ENCODE results near the gene SBNO1. TPM values are rescaled to one million over a fixed set of nuclear protein-coding genes. Genes with fewer than 3 reads are reported as not detected.

SBNO1 gene
- total RNA-seq, 4 donors from 2014 or later, result 13.9 to 25.8 (median 17.8) TPM

DNA sequence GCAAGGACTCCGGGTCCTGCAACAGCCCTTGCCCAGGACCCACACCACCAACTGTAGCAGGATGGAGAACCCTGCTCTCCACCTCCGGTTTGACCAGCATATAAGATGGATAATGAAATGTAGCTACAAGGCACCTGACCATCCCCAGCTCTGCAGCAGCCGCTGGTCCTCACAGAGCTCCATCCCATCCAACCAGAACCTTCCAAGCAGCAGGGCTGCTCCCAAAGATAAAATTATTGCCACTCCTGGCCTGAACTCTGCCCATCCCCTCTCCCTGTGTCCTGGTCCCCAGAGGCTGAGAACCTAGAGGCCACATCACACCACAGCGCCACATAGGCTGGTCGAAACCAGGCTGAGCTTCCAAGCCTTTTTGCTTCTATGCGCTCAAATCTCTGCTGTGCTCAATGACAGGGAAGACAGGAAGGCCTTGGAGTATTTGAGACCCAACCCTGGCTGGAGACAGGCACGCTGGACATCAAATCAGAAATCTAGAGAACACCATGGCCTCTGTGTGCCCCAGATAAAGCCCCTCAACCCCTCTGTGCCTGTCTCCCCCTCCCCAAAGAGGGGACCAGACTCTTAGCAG is 97.2 kb downstream of the SBNO1 start:
- 74 to 89% methylated on average over 4 to 7 of the region's 7 CpGs for WGBS, 2 donors
- Histone ChIP-seq H3K4me3 (no peak overlapping the region), H3K36me3 (peaks cover 0 to 50% (median 0%) of the 10 kb centered on the region in 3 donors), H3K4me1 (peaks cover 0 to 40% (median 30%) of the 10 kb centered on the region in 4 donors), H3K9me3 (no peaks in the 10 kb centered on the region), H3K27ac (peak overlapping the region in 3 of 4 donors; percentile 82 to 97 (median 88)), H3K27me3 (no peaks in the 10 kb centered on the region)
- DNase-seq (ENCODE audit: low spot score in 2 of 2), result no peak
- no peak for TF ChIP-seq POLR2A (IDR thresholded peaks at IDR 0.05)

DNA sequence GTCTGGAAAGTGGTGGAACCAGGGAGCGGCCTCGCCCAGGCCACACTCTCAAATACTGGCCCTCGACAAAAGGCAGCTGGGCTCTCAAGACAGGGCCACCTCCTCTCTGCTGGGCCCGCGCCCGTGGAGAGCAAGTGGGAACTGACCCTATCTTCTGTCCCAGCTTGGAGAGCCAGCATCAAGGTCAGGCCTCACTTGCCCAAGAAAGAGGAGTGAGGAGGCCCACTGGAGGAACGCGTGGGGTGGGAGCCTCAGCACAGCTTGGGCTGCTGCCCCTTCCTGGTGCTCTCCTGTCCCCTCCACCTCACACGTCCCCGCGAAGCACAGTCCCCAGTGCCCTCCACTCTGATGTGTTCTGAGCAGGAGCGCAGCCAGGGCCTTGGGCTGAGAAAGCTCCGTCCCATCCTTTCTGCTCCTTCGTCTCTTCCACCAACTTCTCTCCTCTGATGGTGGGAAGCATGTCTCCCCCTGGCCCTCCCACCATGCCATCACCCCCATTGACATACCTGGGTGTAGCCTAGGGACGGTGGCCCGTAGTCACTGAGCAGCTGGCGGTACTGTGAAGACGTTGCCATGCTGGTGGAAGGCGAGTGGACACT is 97.9 kb downstream of the SBNO1 start:
- DNase-seq (ENCODE audit: low spot score in 2 of 2), result no peak

DNA sequence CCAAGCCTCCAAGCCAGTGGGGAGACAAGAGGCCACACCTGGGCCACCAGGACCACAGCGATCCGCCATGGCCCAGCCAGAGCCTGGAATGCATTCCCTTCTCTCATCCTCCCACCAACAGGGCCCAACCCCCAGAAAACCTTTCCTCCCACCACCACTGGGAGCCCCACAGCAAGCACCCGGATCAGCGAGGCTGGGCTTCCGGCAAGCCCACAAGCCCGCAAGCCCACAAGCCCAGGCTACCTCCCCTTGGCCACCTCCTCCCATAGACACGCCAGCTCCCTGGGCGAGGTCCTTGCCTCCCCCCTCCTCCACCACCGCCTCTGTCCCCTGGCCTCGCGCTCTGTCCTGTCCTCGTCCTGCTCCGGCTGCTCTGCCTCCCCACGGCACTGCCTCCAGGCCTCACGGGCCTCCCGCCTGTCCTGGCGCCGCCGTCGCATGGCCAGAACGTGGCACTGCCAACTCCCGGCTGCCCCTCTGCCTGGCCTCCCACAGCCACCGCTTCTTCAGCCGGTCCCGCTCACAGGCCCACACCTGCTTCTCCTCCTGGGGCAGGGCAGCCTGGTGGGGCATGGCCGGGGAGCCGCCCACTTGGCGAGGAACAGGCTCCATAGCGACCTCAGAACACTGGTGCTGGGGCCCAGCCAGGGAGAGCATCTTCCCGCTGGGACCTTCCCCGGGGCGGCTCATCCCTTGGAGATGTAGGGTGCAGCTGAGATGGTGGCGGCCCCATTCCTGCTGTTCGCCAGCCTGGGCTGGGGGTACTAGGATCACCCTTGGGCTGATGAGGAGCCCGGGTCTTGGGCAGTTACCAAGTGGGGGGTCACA is 98.6 kb downstream of the SBNO1 start:
- Histone ChIP-seq H3K27me3 (no peaks in the 10 kb centered on the region), H3K27ac (no peak overlapping the region), H3K4me1 (peaks cover 0 to 36% (median 28%) of the 10 kb centered on the region in 4 donors), H3K9me3 (no peaks in the 10 kb centered on the region), H3K4me3 (no peak overlapping the region), H3K36me3 (peaks cover 0 to 63% (median 0%) of the 10 kb centered on the region in 3 donors)
- 77 to 82% methylated on average over 28 to 35 of the region's 35 CpGs for WGBS, 2 donors
- DNase-seq (ENCODE audit: low spot score in 2 of 2), result no peak
- TF ChIP-seq EP300 (IDR thresholded peaks at IDR 0.05), result no peak

More for the DNA sequence above, 97.9 kb downstream of the SBNO1 start:
- Histone ChIP-seq H3K27me3 (no peaks in the 10 kb centered on the region), H3K36me3 (peaks cover 0 to 56% (median 0%) of the 10 kb centered on the region in 3 donors), H3K4me3 (no peak overlapping the region), H3K27ac (no peak overlapping the region), H3K4me1 (peaks cover 0 to 36% (median 28%) of the 10 kb centered on the region in 4 donors), H3K9me3 (no peaks in the 10 kb centered on the region)
- TF ChIP-seq, protein P1, sequence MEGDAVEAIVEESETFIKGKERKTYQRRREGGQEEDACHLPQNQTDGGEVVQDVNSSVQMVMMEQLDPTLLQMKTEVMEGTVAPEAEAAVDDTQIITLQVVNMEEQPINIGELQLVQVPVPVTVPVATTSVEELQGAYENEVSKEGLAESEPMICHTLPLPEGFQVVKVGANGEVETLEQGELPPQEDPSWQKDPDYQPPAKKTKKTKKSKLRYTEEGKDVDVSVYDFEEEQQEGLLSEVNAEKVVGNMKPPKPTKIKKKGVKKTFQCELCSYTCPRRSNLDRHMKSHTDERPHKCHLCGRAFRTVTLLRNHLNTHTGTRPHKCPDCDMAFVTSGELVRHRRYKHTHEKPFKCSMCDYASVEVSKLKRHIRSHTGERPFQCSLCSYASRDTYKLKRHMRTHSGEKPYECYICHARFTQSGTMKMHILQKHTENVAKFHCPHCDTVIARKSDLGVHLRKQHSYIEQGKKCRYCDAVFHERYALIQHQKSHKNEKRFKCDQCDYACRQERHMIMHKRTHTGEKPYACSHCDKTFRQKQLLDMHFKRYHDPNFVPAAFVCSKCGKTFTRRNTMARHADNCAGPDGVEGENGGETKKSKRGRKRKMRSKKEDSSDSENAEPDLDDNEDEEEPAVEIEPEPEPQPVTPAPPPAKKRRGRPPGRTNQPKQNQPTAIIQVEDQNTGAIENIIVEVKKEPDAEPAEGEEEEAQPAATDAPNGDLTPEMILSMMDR (IDR thresholded peaks at IDR 0.05), result no peak
- TF ChIP-seq EP300 (IDR thresholded peaks at IDR 0.05) (no peak), POLR2A (IDR thresholded peaks at IDR 0.05) (no peak)
- WGBS, 2 donors, result 88 to 89% methylated on average over 12 to 19 of the region's 19 CpGs

DNA sequence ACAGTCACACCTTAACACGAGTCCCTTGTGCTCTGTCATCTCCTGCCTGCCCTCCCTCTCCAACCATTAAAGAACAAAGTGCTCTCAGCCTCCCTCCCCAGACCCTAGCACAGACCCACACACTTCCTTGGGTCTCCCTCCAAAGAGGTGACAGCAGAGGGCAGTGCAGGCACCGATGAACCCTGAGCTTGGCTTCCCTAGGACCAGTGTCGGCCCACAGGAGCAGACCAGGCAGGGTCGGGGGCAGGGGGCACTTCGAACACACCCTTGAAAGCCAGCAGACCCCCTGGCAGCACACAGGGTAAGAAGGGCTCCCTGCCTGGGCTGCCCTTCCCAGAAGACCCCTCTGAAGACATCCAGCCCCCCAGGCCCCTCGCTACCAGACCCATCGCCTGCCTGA is 100.0 kb downstream of the SBNO1 start:
- DNase-seq (ENCODE audit: low spot score in 2 of 2), result no peak
- H3K27me3 ChIP-seq, result no peaks in the 10 kb centered on the region
- H3K4me1 ChIP-seq, result peaks cover 0 to 25% (median 18%) of the 10 kb centered on the region in 4 donors
- no peak overlapping the region for H3K27ac ChIP-seq
- no peak overlapping the region for H3K4me3 ChIP-seq
- 44 to 82% methylated on average over 3 to 7 of the region's 7 CpGs for WGBS, 2 donors
- no peaks in the 10 kb centered on the region for H3K9me3 ChIP-seq
- H3K36me3 ChIP-seq, result peaks cover 0 to 77% (median 0%) of the 10 kb centered on the region in 3 donors
- TF ChIP-seq, protein P1 (IDR thresholded peaks at IDR 0.05), result no peak
- TF ChIP-seq POLR2A (IDR thresholded peaks at IDR 0.05), result no peak
- no peak for TF ChIP-seq EP300 (IDR thresholded peaks at IDR 0.05)

DNA sequence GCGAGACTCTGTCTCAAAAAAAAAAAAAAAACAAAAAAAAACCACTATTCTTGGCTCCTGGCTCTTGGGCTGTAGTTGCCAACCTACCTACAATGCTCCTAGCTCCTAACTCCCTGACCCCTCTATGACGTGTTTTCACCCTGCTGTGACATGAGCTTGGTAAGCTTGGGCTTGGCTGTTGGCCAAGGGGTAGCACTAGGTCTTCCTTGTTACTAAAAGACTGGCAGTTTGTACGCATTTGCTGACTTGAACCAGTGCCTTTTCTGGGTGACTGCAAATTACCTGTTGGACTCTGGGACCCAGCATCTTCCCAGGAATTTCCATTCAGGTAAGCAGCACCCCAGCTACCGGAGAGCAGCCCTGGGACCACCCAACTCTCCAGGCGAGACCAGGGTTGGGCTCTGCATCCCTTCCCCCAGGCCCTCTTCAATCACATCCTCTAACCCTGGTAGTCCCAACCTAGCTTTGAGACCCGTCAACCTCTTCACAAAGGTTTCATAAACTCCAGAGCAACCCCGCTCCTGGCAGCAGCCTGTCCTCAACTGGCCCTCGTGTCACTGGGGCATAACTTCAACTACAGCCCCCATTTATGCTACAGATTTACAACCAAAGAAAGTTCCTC is 101.3 kb downstream of the SBNO1 start:
- peaks cover 0 to 91% (median 0%) of the 10 kb centered on the region in 3 donors for H3K36me3 ChIP-seq
- WGBS, 2 donors, result 85 to 86% methylated on average over 8 of the region's 8 CpGs
- no peak overlapping the region for H3K27ac ChIP-seq
- no peak for TF ChIP-seq POLR2A (IDR thresholded peaks at IDR 0.05)
- no peak for TF ChIP-seq EP300 (IDR thresholded peaks at IDR 0.05)
- TF ChIP-seq, protein P1 (IDR thresholded peaks at IDR 0.05), result no peak
- DNase-seq (ENCODE audit: low spot score in 2 of 2), result no peak
- H3K9me3 ChIP-seq, result no peaks in the 10 kb centered on the region
- H3K4me1 ChIP-seq, result peaks cover 0 to 12% (median 5%) of the 10 kb centered on the region in 4 donors
- H3K27me3 ChIP-seq, result no peaks in the 10 kb centered on the region
- no peak overlapping the region for H3K4me3 ChIP-seq

All from tibial nerve (tissue), 4 donors.